ENCODE data around the gene JMJD8.

Gene JMJD8

GRCh38 chr16:658679-659571 lies 25.2 kb downstream of the JMJD8 start:
- DNase-seq: no peak

GRCh38 chr16:657487-657886 lies 26.6 kb downstream of the JMJD8 start:
- DNase-seq: no peak

GRCh38 chr16:654034-654433 lies 30.1 kb downstream of the JMJD8 start:
- DNase-seq: no peak

DNA sequence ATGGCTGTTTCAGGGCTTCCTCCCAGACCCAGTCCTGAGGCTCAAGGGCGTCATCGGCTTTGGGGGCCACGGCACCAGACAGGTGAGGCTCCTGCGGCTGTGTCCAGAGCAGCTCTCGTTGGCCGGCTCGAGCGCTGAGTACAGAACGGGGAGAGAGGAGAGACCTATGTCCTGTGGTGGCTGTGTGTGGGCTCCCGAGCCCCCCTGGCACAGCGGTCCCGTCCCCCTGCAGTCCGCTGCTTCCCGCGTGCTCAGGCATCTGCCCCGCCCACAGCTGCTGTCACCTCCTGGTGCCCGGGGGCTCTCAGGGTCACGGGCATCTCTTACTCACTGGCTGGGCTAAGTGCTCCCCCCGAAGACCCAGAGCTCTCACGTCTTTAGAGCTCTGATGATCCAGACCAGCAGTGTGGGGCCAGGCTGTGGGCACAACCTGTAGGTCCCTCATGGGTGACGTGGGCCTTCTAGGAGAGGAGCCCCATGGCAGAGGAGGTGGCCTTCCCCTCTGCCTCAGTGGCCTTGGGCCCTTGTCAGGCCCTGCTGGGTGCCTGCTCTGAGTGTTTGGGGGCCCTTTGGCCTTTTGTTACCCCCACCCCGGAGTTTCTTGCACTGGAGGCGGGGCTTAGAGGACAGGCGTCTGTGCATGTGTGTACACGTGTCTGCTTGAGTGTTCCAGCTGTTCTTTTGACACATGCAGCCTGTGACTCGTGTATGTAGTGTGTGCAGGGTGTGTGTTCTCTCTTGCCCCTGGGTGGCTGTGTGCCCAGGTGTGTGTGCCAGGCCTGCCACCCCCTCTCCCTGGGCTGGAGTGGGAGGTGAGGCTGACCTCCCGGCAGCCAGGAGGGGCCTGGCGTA lies 31.5 kb downstream of the JMJD8 start:
- no peak for DNase-seq

GRCh38 chr16:651844-652243 lies 32.3 kb downstream of the JMJD8 start:
- DNase-seq: peak; percentile 56

DNA sequence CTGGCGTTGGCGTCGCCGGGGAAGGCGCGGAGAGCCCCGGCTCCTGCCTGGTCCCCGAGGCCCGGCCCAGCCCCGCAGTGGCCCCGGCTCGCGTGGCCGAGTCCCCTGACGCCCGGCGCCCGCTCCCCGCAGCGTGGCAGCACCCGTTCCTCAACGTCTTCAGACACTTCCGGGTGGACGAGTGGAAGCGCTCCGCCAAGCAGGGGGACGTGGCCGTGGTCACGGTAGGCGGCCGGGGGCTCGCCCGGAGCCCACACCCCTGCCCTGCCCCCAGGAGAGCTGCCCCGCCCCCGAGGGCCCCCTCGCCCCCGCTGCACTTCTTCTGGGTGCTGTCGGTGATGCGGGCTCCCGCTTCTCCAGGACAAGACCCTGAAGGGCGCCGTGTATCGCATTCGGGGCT lies 34.5 kb downstream of the JMJD8 start:
- DNase-seq: no peak

- DNase-seq: peak; percentile 92
These were observed 35.1 kb downstream of the JMJD8 start, which contains the start of gene WDR90 for GRCh38 chr16:648781-649589. TSS of gene WDR90 (plus strand) at chr16:649365. CDS start at chr16:649417, 52 bp downstream.

- peak; percentile 43 for DNase-seq
These were observed 35.9 kb downstream of the JMJD8 start for GRCh38 chr16:648071-648780.

- no peak for DNase-seq
These were observed 36.8 kb downstream of the JMJD8 start for GRCh38 chr16:647173-647902.

GRCh38 chr16:646679-647172 lies 37.4 kb downstream of the JMJD8 start:
- no peak for DNase-seq

GRCh38 chr16:645852-646678 lies 38.1 kb downstream of the JMJD8 start:
- DNase-seq: no peak

GRCh38 chr16:644556-644955 lies 39.6 kb downstream of the JMJD8 start:
- DNase-seq: no peak

DNA sequence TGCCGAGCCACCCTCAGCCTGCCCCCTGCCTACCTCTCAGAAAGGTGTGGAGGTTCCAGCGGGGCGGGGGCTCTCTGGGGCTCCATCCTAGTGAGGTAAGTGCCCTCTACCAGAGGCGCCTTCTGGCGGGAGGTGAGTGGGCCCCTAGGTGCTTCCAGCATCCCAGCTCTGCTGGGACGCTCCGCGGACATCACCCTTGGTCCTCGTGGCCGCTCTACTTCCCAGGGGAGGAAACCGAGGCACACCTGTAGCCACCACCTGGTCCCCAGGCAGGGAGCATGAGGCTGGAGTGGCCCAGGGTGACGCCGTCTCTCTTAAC lies 41.1 kb downstream of the JMJD8 start:
- no peak for DNase-seq

DNA sequence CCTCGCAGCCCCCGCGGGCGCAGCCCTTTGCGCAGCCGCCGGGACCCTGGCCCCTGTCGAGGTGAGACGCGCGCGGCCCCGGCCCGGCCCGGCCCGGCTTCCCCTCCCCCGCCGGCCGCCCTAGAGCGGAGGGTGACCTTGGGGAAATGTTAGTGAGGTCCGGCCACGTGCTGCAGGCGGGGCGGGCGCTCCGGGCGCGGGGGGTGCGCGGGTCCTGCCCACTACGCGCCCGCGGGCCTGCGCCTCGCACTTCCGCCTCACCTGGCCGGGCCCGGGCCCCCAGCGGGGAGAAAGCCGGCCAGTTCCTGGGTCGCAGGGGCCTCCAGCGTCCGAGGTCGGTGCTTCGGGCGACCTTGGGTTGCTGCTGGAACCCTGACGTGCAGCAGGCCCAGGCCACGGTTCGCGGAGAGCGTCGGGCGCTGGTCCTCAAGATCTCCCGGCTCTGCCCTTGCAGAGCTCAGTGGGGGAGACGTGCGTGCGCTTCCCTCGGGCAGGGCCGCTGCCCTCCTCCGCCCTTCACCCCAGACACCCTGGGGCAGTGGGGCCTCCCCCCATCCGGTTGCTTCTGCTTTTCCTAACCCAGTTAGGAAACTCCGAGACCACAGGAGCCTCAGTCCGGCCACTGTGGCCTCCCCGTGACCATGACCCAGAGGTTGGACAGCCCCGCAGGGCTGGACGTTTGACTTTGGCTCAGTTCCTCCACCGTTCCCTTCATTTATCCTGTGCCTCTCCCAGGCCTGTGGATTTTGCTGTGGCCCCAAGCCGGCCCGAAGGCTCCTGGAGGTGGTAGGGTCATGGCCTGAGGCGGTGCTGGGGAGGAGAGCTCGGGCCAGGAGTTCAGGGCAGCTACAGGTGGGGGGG lies 41.7 kb downstream of the JMJD8 start:
- DNase-seq: peak; percentile 76

- DNase-seq: peak; percentile 79
These were observed 42.6 kb downstream of the JMJD8 start, which contains the start of gene MCRIP2 for GRCh38 chr16:641326-642188. TSS of gene MCRIP2 (plus strand) at chr16:641828. CDS start at chr16:641992, 164 bp downstream.

DNA sequence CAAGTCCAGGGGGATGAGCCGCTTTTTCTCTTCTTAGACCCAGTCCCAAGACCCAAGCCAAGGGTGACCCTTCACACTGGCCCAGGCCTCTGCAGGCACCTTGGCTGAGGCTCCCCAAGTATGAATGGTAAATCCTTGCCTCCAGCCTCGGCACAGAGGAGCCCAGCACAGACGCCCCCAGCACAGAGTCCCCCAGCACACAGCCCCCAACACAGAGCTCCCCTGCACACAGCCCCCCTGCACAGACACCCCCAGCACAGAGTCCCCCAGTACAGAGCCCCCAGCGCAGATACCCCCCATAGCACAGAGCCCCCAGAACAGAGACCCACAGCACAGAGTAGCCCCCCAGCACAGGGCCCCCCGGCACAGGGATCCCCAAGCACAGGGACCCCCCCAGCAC lies 43.5 kb downstream of the JMJD8 start:
- DNase-seq: no peak

DNA sequence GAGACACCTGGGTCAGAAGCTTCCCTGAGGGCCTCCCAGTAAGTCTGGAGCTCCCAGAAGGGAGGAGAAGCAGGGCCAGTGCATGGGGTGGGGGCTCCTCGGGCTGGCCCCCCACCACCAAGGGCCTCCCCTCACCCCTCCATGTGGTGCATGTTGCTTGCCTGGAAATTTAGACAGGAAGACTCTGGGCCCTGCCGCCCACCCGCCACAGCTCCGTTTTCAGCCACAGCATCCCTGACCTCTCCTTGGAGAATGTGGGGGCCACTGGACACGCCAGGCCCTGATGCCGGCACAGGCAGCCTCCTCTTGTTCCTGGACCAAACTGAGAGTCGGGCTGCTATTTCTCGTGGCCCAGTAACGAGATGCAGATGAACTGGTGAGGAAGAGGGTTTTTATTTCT lies 45.3 kb downstream of the JMJD8 start:
- no peak for DNase-seq

- DNase-seq: no peak
These were observed 46.0 kb downstream of the JMJD8 start for GRCh38 chr16:638034-638543.
